ENCODE results near the gene PPP1R37.

PPP1R37 gene, protein sequence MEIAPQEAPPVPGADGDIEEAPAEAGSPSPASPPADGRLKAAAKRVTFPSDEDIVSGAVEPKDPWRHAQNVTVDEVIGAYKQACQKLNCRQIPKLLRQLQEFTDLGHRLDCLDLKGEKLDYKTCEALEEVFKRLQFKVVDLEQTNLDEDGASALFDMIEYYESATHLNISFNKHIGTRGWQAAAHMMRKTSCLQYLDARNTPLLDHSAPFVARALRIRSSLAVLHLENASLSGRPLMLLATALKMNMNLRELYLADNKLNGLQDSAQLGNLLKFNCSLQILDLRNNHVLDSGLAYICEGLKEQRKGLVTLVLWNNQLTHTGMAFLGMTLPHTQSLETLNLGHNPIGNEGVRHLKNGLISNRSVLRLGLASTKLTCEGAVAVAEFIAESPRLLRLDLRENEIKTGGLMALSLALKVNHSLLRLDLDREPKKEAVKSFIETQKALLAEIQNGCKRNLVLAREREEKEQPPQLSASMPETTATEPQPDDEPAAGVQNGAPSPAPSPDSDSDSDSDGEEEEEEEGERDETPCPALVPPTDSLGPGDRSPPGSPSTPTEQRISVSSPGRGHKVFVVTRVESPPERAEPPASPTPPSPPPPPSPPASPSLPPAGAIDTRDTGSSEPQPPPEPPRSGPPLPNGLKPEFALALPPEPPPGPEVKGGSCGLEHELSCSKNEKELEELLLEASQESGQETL

DNA sequence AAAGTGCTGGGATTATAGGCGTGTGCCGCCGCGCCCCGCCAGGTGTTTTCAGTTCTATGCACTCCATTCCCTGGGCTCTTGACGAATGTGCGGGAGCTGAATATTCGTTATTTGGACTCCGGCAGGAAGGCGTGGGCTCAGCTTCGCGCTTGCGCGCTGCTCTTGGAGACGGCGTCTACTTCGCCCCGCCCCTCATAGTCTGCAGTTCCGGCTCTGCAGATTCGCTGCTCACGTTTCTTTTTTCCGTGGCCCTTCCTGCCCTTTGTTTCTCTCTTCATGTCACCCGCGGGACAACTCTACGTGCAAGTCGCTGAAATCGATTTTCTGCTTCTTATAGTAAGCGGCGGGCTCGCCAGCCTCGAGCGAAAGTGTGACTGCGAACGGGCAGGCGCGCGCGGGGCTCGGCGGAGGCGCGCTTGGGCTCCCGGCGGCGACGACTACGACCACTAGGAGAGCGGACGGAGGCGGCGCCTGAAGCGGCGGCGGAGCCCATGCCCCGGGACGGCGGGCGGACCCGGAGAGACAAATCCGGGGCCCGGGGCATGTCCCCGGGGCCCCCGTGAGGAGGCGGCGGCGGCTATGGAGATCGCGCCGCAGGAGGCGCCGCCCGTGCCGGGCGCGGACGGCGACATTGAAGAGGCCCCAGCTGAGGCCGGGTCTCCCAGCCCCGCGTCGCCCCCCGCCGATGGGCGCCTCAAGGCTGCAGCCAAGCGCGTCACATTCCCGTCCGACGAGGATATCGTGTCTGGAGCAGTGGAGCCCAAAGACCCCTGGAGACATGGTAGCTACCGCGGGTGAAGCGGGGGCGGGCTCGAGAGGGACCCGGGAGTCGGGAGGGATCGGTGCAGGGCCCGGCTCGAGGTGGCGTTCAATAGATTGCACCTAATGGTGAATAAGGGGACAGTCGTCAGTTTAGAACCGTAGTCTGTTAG lies at the start of gene PPP1R37:
Gene PPP1R37, plus strand, starts transcription at position 433 of the 932 bp plus-strand sequence. Its CDS starts 147 bp downstream, at position 580.
- in situ Hi-C loops (cut with MboI; ENCODE audit: low sequenced_read_pairs) = no loop called here

DNA sequence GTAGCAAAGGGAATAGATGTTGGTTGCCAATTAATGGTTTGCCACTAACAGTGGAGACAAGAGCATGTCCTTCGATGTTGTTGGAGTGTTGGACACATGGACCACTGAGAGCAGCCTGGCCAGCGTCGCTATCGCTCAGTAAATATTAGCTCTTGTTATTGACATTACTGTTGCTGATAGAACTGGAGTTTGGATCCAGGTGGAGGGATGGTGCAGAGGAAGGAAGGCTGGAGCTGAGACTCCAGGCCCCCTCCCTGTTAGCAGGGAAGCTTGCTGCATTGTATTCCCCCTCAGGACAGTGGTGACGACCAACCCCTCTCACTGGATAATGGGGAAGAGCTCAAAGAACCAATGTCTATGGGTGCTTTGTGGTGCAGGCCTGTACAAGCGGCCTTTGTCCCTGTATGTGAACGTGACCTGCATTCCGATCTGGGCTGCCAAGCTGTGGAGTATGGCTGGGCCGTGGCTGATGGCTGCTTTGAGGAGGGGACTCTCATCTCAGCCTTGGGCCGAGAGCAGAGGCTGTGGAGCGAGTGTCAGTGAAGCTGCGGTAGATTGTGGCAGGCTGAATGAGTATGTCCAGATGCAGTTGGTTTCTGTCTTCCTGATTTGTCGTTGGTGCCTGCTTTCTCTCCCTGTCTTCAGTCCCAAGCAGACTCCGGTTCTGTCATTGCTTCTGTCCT lies 47.2 kb upstream of the PPP1R37 start:
- in situ Hi-C loops (cut with MboI; ENCODE audit: low sequenced_read_pairs) = no loop called here

DNA sequence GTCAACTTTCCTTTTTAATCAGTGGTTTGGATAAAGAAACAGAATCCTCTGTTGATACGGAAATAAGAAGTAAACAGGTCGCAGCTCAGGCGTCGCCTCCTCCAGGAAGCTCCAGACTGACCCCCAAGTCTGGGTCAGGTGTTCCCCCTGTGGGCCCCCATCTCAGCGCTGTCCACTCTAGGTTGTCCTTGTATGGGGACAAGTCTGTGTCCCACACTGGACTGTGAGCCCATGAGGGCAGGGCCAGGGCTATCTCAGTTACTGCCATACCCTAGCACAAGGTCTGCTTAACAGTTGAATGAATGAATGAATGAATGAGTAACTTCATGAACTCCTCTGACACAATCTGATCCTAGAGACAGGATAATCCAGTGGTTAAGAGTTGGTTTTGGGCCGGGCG lies 46.6 kb upstream of the PPP1R37 start:
- in situ Hi-C loops (cut with MboI; ENCODE audit: low sequenced_read_pairs) = no loop called here

DNA sequence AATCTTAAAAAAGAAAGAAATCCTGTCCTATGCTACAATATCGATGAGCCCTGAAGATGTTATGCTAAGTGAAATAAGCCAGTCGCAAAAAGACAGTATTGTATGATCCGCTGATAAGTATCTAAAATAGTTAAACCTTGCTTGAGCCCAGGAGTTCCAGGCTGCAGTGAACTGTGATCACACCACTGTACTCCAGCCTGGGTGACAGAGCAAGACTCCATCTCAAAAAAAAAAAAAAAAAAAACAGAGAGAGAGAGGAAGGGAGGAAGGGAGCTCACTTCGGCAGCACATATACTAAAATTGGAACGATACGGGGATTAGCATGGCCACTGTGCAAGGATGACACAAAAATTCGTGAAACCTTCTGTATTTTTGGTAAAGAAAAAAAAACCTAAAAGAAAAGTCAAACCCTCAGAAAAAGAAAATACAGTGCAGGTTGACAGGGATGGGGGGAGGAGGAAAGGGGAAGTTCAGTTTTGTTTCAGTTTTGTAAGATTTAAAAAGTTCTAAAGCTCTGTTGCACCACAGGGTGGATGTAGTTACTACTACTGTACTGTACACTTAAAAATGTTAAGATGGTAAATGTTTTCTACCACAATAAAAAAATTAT lies 45.7 kb upstream of the PPP1R37 start:
- in situ Hi-C loops (cut with MboI; ENCODE audit: low sequenced_read_pairs) = no loop called here

DNA sequence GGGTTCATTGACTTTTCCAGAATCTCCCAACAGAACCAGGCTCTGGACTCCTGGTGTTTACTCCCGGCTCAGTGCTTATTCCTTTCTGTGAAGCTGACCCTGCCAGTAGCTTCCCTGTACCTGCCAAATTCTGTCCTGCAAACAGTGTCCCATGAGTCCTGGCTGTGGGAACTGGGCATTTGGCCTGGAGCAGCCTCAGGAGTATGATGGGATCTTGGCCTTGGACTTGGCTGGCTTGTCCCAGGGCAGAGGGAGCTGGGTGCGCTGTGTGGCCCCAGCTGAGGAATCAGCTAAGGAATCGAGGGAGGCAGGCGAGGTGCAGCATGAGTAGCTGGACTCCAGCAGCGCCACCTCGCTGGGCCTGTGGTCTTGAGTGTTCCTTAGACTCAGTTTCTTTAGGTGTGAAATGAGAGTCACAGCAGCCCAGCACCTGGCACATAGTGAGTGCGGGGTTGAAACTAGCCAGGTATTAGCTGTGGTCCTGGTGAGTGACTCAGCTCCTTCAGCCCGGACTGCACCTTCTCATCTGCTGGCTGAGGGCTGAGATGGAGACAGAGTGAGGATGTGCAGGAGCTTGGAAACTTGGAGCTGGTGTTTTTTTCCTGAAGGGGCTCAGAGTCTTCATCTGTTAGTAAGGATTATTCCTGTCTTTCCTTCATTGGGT lies 43.8 kb upstream of the PPP1R37 start:
- in situ Hi-C loops (cut with MboI; ENCODE audit: low sequenced_read_pairs) = no loop called here

DNA sequence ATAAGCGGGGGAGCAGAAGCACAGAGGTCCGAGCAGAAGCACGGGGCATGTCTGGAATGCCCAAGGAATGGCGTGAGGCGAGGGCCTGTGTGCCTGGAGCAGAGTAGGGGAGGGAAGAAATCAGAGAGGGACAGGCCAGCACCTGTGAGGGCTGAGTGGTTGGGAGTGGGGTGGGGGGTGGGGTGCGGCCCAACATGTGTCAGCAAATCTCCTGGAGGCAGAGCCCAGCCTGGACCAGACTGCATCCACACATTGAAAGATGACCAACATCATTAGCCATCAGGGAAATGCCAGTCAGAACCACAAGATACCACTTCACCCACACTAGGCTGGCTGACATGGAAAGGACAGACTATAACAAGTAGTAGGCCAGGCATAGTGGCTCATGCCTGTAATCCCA lies 42.9 kb upstream of the PPP1R37 start:
- in situ Hi-C loops (cut with MboI; ENCODE audit: low sequenced_read_pairs) = no loop called here

DNA sequence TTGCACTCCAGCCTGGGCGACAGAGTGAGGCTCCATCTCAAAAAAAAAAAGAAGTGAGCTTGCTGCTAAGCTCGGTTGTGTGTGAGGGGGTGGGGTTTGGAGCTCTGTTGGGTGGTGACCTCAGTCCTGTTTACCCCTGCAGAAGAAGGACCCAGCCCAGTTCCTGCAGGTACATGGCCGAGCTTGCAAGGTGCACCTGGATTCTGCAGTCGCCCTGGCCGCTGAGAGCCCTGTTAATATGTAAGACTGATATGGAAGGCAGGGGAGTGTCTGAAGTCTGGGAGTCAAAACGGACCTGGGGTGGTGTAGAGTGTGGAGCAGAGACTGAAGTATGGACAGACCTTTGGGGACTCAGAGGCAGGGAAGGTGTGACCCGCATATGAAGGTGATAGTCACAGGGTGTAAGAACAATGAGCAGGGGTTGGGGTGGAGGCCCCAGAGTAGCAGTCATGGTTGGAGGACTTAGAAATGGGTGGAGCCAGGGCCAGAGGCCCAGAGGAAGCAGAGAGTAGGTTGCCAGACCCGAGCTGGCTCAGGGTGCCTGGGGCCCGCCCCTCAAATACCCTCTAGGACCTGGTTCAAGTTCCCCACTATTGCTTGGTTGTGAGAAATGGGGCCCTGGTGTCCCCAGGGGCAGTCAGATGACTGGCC lies 40.9 kb upstream of the PPP1R37 start:
- in situ Hi-C loops (cut with MboI; ENCODE audit: low sequenced_read_pairs) = no loop called here

DNA sequence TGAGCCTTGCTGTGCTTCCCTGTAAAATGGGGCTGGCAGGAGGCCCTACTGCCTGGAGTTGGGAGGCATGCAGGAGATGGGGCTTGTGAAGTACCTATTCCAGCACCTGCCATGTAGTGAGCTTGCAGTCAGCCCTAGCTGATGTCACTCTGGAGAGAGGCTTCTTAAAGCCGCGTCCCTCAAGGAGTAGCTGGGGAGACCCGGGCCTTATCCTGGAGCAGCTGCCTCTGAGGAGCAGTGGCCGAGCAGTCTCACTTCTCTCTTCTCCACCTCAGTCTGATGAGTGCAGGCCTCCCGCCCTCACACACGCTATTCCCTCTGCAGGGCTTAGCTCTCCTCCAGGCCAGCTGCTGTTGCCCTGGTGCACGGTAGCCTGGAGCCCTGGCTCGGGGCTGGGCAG lies 36.1 kb upstream of the PPP1R37 start:
- in situ Hi-C loops (cut with MboI; ENCODE audit: low sequenced_read_pairs) = no loop called here

DNA sequence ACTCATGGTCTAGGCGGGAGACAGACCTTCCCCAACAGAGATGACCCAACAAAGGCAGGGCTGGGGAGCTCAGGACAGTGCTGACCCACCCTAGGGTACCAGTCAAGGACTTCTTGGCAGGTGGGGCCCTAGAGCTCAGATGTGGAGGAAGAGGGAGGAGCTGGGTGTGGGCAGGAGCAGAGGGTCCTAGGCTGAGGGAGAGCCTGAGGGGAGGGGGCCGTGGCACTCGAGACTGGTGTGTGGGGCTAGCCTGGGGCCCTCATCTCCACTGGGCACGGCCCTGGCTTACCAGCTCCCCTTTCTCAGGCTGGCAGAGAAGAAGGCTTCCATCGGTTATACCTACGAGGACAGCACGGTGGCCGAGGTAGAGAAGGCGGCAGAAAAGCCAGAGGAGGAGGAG lies 35.5 kb upstream of the PPP1R37 start:
- in situ Hi-C loops (cut with MboI; ENCODE audit: low sequenced_read_pairs) = no loop called here

DNA sequence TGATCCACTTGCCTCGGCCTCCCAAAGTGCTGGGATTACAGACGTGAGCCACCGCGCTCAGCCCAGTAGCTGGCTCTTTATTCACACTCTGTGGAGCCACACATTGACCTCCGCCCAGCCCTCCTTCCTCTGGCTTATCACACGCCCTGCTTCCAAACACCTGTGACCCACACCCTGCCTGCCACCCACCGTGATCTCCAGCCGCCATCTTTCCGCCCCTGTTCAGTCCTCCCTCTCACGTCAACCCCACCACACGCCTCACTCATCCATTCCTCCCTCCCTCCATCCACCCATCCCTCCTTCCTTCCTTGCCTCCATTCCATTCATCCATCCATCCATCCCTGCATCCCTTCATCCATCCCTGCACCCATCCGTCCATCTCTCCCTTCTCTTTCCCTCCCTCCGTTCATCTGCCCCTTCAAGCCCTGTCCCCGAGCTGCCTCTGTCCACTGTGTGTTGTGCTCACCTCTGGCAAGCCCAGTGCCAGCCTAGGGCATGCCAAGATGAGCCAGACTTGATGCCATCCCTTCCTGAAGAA lies 34.3 kb upstream of the PPP1R37 start:
- in situ Hi-C loops (cut with MboI; ENCODE audit: low sequenced_read_pairs) = no loop called here

DNA sequence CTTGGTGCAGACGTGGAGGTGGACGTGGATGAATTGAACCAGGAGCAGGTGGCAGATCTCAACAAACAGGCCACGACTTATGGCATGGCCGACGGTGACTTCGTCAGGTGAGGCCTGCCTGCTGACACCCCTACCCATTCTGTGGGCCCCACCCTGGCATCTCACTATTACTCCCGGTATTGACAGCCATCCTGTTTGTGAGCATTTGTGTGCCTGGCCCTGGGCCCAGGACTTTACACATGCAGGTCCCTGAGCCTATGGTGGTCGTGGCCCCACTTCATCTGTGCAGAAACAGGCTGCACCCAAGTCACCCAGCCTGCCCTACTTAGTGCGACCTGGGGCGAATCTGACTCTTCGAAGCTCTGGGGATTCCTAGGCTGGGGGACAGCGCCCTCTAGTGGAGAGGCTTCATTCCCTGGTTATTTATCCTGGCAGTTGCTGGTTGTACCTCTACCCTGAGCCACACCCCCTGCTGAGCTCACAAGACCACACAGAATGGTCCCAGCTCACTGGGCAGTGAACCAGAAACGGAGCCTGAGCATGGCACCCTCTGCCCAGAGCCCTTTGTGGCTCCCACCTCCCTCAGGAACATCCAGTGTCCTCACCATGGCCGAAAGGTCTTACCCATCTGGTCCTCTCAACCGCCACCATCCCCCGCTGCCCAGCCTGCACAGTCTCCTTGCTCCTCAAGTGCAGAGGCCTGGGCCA lies 33.6 kb upstream of the PPP1R37 start:
- in situ Hi-C loops (cut with MboI; ENCODE audit: low sequenced_read_pairs) = no loop called here

DNA sequence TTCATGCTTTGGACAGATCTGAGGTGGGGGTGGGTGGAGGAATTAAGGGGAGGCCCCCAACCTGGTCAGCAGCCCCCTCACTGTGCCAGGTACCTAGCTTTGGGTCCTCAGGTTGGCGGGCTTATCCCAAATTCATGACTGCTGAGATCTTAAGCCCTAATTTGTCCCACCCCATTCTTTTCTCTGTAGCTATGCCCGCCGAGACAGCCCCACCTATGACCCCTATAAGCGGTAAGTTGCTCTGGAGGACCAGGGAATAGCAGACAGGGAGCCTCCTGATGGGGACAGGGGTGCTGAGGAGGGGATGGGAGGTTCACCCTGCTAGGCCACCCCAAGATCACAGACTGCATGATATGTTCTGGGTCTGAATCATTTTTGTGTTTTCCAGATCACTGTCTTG lies 31.0 kb upstream of the PPP1R37 start:
- in situ Hi-C loops (cut with MboI; ENCODE audit: low sequenced_read_pairs) = no loop called here

DNA sequence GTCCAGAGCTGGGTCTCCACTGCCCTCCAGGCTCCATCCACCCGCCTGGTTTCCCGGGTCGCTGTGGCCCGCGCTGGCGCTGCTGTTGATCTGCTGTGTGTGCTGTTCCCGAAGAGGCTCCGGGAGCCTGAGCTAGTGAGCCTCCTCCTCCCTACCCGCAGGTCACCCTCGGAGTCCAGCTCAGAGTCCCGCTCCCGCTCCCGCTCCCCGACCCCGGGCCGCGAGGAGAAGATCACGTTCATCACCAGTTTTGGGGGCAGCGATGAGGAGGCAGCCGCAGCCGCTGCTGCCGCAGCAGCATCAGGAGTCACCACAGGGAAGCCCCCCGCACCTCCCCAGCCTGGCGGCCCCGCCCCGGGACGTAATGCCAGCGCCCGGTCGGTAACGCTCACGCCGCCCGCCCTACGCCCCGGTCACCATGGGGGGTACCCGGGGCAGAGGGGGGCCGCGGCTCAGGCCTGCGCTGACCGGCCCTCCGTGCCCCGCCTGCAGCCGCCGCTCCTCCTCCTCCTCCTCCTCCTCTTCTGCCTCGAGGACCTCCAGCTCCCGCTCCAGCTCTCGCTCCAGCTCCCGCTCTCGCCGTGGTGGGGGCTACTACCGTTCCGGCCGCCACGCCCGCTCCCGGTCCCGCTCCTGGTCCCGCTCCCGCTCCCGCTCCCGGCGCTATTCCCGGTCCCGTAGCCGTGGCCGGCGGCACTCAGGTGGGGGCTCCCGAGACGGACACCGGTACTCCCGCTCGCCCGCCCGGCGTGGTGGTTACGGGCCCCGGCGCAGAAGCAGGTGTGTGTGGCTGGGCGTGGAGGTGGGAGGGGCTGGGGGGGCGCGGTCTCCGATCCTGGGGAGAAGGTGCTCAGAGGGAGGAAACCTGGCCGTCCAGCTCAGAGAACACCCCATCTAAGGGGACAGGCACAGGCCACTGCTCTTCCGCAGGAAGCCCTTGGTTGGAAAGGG lies 28.9 kb upstream of the PPP1R37 start:
- in situ Hi-C loops (cut with MboI; ENCODE audit: low sequenced_read_pairs) = no loop called here

DNA sequence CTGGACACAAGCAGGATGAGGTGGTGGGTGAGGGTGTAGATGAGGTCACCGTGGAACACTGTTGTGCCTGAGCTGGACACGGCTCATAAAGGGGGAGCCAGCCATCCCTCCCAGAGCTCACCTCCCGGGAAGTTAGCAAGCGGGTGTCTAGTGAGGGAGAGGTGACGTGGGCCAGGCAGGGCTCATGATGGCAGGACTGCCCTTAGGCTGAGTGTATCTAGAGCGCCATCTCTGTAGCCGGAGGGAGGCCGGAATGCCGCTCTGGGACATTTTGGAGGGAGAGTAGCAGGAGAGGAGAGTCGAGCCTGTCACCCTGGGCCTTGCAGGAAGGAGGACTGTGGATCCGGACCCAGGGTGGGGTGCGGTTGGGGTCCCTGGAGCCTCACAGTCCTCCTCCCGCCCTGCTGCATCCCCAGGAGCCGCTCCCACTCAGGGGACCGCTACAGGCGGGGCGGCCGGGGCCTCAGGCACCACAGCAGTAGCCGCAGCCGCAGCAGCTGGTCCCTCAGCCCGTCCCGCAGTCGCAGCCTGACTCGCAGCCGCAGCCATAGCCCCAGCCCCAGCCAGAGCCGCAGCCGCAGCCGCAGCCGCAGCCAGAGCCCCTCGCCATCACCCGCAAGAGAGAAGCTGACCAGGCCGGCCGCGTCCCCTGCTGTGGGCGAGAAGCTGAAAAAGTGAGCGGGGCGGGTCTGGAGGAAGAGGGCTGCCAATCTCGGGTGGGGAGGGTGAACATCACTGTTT lies 25.9 kb upstream of the PPP1R37 start:
- in situ Hi-C loops (cut with MboI; ENCODE audit: low sequenced_read_pairs) = no loop called here

DNA sequence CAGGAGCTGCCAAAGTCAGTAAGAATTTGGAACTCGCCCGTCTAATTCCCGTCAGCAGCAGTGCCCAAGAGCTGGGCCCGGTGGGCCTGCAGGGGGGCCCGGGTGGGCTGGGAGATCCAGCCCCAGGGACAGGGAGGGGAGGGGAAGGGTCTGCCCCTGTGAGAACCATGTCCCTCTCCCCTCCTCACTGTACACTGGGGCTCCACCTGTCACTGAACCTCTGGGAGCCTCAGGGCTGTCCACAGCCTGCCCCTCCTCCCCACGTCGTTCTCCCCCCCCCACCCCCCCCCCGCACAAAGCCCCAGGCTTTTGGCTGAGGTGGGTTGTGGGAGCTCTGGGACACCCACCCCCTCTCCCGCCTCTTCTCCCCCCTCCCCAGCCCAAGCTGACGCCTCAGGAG lies 24.9 kb upstream of the PPP1R37 start:
- in situ Hi-C loops (cut with MboI; ENCODE audit: low sequenced_read_pairs) = no loop called here

DNA sequence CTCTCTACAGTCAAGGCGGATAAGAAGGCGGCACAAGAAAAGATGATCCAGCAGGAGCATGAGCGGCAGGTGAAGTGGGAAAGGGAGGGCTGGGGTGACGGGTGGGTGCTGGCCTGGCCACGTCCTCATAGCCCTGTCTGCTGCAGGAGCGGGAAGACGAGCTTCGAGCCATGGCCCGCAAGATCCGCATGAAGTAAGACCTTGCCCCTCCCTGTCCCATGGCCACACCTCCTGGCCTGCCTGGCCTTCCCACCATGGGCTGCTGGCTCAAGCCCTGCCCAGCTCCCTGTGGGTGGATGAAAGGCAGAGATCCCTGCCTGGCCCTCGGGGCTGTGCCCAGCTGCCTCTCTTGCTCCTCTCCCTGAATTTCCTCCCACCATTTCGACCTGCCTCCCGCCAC lies 23.9 kb upstream of the PPP1R37 start:
- in situ Hi-C loops (cut with MboI; ENCODE audit: low sequenced_read_pairs) = no loop called here

DNA sequence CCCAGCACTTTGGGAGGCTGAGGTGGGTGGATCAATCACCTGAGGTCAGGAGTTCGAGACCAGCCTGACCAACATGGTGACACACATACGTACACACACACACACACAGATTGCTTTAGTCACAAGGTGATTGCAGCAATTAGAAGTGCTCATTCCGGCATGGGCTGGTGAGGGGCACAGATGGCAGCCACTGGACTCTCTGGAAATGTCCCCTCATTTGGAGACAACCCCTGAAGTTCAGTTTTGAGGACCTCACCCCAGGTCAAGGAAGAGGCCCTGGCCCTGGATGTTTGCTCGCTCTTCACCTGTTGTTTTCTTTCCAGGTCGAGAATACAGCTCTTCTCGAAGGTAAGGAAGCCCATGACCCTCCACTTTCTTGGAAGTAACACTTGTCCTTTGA lies 22.8 kb upstream of the PPP1R37 start:
- in situ Hi-C loops (cut with MboI; ENCODE audit: low sequenced_read_pairs) = no loop called here
